Measurements from ENCODE around the gene CISTR.

- TF ChIP-seq CTCF (IDR thresholded peaks at IDR 0.05): no peak
- TF ChIP-seq POLR2A (IDR thresholded peaks at IDR 0.05): no peak
Observed at GRCh38 chr12:53713516-53713915, 38.3 kb downstream of the CISTR start.
